SH-SY5Y (cell line): Measurements from ENCODE around the gene ZNF148.

ENCODE experiments used
- GATA2 ChIP-seq: IDR thresholded peaks from 2 replicates; pipeline ENCODE4 v1.6.1; 2011; ENCODE audit warnings: mild to moderate bottlenecking, low read depth, low read length
- GATA3 ChIP-seq: IDR thresholded peaks from 2 replicates; pipeline ENCODE4 v1.6.1; 2011; ENCODE audit warnings: low read depth, mild to moderate bottlenecking, low read length, moderate library complexity

- TF ChIP-seq GATA3 = no peak
- no peak for TF ChIP-seq GATA2
Observed at GRCh38 chr3:125403789-125404188, 28.7 kb upstream of the ZNF148 start.
